ENCODE data around the gene SULT4A1. TPM values are rescaled to one million over a fixed set of nuclear protein-coding genes. Genes with fewer than 3 reads are reported as not detected.

The SULT4A1 gene
- total RNA-seq, 1 experiment from 2014 or later, result 12.6 TPM

DNA sequence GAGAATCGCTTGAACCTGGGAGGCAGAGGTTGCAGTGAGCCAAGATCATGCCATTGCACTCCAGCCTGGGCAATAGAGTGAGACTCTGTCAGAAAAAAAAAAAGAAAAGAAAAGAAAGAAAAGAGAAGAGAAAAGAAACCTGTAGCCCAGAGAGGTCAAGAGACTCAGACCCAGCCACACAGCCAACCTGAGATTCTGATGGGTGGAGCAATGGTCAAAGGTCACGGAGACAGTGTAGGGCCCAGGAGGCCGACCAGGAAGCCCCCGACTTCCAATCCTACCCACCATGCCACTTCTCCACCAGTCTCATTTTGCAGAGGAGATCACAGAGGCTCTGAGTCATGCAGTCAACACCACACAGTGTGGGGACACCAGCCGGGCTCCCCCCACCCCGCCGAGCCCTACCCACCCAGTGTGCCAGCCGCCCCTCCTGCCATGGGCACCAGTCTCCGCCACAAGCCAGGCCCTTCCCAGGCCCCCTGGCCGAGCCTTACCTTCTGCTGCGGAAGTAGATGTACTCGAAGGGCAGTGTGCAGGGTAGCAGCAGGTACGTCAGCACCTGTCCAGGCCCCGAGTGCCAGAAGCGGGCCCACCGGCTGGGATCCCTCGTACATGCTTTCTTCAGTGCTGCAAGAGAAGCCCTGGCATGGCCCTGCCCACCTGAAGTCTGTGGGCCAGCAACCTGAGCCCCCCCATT, 21.6 kb upstream of the SULT4A1 start:
- ChIA-PET CTCF (interaction anchor here (0.6 to 4.5 kb wide), 81 partner anchors 9 to 801 kb away, joined by 3 to 162 read pairs (median 4); partner anchors contain the start of genes EFCAB6, PNPLA3, PNPLA5 and SAMM50), POLR2A (interaction anchor here (0.7 kb wide), 1 partner anchor 16 kb away, joined by 4 read pairs; no protein-coding TSS in a partner anchor)
- Mint-ChIP-seq H3K9me3 (no peaks in the 10 kb centered on the region), H3K36me3 (no peaks in the 10 kb centered on the region; the same call in 1 of the 2 replicates), H3K27ac (no peak overlapping the region), H3K4me3 (no peak overlapping the region), H3K27me3 (ENCODE audit: low read depth) (no peaks in the 10 kb centered on the region), H3K4me1 (peaks cover 4% of the 10 kb centered on the region)
- no peak for ATAC-seq
- DNase-seq (ENCODE audit: low spot score), result no peak
- TF ChIP-seq PRRX2 (CRISPR knock-in tag; IDR thresholded peaks at IDR 0.05) (no peak), FOXP1 (CRISPR knock-in tag; IDR thresholded peaks at IDR 0.05; ENCODE audit: borderline replicate concordance) (no peak), TEAD1 (CRISPR knock-in tag; IDR thresholded peaks at IDR 0.05) (no peak)
- TF ChIP-seq, protein P1, sequence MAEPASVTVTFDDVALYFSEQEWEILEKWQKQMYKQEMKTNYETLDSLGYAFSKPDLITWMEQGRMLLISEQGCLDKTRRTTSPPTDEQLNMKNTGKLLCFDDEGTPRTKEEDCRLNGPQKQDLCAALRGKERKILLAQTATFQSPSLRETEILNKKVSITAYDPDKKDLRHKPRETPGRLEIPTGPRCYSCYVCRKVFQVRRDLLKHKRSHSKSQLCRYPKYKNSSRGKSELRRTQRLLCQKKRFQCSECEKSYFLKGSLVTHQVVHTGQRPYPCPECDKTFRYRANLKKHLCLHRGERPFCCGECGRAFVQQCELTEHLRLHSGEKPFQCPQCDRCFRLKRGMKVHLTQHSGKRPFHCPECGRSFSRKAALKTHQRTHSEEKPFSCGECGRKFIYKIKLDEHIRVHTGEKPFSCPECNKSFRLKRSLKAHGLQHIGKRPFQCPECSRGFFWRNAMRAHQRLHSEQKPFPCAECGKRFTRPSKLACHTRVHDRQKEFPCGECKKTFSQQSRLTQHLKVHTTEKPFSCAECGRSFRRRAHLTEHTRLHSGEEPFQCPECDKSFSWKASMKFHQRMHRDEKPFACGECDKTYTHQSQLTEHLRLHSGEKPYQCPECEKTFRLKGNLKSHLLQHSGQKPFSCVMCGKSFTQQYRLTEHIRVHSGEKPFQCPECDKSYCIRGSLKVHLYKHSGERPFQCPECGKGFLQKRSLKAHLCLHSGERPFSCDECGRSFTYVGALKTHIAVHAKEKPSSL (CRISPR knock-in tag; conservative IDR thresholded peaks at IDR 0.05), result no peak
- TF ChIP-seq, protein P2, sequence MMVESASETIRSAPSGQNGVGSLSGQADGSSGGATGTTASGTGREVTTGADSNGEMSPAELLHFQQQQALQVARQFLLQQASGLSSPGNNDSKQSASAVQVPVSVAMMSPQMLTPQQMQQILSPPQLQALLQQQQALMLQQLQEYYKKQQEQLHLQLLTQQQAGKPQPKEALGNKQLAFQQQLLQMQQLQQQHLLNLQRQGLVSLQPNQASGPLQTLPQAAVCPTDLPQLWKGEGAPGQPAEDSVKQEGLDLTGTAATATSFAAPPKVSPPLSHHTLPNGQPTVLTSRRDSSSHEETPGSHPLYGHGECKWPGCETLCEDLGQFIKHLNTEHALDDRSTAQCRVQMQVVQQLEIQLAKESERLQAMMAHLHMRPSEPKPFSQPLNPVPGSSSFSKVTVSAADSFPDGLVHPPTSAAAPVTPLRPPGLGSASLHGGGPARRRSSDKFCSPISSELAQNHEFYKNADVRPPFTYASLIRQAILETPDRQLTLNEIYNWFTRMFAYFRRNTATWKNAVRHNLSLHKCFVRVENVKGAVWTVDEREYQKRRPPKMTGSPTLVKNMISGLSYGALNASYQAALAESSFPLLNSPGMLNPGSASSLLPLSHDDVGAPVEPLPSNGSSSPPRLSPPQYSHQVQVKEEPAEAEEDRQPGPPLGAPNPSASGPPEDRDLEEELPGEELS (CRISPR knock-in tag; IDR thresholded peaks at IDR 0.05), result no peak
- TF ChIP-seq, protein P3, sequence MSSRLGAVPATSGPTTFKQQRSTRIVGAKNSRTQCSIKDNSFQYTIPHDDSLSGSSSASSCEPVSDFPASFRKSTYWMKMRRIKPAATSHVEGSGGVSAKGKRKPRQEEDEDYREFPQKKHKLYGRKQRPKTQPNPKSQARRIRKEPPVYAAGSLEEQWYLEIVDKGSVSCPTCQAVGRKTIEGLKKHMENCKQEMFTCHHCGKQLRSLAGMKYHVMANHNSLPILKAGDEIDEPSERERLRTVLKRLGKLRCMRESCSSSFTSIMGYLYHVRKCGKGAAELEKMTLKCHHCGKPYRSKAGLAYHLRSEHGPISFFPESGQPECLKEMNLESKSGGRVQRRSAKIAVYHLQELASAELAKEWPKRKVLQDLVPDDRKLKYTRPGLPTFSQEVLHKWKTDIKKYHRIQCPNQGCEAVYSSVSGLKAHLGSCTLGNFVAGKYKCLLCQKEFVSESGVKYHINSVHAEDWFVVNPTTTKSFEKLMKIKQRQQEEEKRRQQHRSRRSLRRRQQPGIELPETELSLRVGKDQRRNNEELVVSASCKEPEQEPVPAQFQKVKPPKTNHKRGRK (CRISPR knock-in tag; IDR thresholded peaks at IDR 0.05; ENCODE audit: borderline replicate concordance), result no peak
- TF ChIP-seq, protein P4, sequence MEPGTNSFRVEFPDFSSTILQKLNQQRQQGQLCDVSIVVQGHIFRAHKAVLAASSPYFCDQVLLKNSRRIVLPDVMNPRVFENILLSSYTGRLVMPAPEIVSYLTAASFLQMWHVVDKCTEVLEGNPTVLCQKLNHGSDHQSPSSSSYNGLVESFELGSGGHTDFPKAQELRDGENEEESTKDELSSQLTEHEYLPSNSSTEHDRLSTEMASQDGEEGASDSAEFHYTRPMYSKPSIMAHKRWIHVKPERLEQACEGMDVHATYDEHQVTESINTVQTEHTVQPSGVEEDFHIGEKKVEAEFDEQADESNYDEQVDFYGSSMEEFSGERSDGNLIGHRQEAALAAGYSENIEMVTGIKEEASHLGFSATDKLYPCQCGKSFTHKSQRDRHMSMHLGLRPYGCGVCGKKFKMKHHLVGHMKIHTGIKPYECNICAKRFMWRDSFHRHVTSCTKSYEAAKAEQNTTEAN (CRISPR knock-in tag; IDR thresholded peaks at IDR 0.05), result no peak
- TF ChIP-seq, protein P5, sequence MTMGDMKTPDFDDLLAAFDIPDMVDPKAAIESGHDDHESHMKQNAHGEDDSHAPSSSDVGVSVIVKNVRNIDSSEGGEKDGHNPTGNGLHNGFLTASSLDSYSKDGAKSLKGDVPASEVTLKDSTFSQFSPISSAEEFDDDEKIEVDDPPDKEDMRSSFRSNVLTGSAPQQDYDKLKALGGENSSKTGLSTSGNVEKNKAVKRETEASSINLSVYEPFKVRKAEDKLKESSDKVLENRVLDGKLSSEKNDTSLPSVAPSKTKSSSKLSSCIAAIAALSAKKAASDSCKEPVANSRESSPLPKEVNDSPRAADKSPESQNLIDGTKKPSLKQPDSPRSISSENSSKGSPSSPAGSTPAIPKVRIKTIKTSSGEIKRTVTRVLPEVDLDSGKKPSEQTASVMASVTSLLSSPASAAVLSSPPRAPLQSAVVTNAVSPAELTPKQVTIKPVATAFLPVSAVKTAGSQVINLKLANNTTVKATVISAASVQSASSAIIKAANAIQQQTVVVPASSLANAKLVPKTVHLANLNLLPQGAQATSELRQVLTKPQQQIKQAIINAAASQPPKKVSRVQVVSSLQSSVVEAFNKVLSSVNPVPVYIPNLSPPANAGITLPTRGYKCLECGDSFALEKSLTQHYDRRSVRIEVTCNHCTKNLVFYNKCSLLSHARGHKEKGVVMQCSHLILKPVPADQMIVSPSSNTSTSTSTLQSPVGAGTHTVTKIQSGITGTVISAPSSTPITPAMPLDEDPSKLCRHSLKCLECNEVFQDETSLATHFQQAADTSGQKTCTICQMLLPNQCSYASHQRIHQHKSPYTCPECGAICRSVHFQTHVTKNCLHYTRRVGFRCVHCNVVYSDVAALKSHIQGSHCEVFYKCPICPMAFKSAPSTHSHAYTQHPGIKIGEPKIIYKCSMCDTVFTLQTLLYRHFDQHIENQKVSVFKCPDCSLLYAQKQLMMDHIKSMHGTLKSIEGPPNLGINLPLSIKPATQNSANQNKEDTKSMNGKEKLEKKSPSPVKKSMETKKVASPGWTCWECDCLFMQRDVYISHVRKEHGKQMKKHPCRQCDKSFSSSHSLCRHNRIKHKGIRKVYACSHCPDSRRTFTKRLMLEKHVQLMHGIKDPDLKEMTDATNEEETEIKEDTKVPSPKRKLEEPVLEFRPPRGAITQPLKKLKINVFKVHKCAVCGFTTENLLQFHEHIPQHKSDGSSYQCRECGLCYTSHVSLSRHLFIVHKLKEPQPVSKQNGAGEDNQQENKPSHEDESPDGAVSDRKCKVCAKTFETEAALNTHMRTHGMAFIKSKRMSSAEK (CRISPR knock-in tag; IDR thresholded peaks at IDR 0.05; ENCODE audit: borderline replicate concordance), result no peak

DNA sequence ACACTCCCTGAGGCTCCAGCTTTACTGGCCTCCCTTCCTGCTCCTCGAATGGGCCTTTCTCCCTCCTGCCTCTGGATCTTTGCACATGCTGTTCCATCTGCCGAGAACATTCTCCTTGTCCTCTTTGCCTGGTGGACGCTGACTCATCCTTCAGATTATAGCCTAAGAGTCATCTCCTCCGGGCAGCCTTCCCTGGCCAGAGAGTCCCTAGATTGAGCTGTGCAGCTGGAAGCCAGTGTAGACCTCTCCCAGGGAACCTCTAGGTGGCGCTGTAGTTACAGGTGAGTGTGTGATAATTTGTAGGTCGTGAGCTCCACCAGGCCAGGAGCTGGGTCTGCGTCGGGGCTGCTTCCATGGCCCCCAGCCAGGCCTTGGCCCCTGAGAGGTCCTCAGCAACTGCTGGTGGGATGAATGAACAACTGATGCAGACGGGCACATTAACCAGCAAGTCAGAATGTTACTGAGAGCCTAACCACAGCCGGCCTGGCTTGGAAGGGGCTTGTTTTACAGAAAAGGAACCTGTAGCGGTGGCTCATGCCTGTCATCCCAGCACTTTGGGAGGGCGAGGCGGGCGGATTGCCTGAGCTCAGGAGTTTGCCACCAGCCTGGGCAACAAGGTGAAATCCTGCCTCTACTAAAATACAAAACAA, 20.8 kb upstream of the SULT4A1 start:
- Mint-ChIP-seq H3K36me3 (no peaks in the 10 kb centered on the region; the same call in 1 of the 2 replicates), H3K4me1 (peaks cover 4% of the 10 kb centered on the region), H3K27ac (no peak overlapping the region), H3K4me3 (no peak overlapping the region), H3K9me3 (no peaks in the 10 kb centered on the region), H3K27me3 (ENCODE audit: low read depth) (no peaks in the 10 kb centered on the region)
- CTCF ChIA-PET, result interaction anchor here (0.6 to 4.5 kb wide), 73 partner anchors 9 to 801 kb away, joined by 3 to 162 read pairs (median 4); partner anchors contain the start of genes EFCAB6, PNPLA3, PNPLA5 and SAMM50
- DNase-seq (ENCODE audit: low spot score) (peak; percentile 78), ATAC-seq (peak; percentile 93)
- POLR2A ChIA-PET, result interaction anchor here (0.5 to 0.7 kb wide), 3 partner anchors 15 to 103 kb away, joined by 4 read pairs; no protein-coding TSS in a partner anchor
- TF ChIP-seq RELA (CRISPR knock-in tag; IDR thresholded peaks at IDR 0.05; ENCODE audit: borderline replicate concordance), result peak; percentile 44; the same call in 1 of the 2 replicates
- no peak for TF ChIP-seq MYBL2 (CRISPR knock-in tag; IDR thresholded peaks at IDR 0.05)
- TF ChIP-seq, protein P6, sequence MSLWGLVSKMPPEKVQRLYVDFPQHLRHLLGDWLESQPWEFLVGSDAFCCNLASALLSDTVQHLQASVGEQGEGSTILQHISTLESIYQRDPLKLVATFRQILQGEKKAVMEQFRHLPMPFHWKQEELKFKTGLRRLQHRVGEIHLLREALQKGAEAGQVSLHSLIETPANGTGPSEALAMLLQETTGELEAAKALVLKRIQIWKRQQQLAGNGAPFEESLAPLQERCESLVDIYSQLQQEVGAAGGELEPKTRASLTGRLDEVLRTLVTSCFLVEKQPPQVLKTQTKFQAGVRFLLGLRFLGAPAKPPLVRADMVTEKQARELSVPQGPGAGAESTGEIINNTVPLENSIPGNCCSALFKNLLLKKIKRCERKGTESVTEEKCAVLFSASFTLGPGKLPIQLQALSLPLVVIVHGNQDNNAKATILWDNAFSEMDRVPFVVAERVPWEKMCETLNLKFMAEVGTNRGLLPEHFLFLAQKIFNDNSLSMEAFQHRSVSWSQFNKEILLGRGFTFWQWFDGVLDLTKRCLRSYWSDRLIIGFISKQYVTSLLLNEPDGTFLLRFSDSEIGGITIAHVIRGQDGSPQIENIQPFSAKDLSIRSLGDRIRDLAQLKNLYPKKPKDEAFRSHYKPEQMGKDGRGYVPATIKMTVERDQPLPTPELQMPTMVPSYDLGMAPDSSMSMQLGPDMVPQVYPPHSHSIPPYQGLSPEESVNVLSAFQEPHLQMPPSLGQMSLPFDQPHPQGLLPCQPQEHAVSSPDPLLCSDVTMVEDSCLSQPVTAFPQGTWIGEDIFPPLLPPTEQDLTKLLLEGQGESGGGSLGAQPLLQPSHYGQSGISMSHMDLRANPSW (CRISPR knock-in tag; conservative IDR thresholded peaks at IDR 0.05; ENCODE audit: low read depth), result no peak
- no peak for TF ChIP-seq CREB1 (CRISPR knock-in tag; IDR thresholded peaks at IDR 0.05)
- TF ChIP-seq, protein P7, sequence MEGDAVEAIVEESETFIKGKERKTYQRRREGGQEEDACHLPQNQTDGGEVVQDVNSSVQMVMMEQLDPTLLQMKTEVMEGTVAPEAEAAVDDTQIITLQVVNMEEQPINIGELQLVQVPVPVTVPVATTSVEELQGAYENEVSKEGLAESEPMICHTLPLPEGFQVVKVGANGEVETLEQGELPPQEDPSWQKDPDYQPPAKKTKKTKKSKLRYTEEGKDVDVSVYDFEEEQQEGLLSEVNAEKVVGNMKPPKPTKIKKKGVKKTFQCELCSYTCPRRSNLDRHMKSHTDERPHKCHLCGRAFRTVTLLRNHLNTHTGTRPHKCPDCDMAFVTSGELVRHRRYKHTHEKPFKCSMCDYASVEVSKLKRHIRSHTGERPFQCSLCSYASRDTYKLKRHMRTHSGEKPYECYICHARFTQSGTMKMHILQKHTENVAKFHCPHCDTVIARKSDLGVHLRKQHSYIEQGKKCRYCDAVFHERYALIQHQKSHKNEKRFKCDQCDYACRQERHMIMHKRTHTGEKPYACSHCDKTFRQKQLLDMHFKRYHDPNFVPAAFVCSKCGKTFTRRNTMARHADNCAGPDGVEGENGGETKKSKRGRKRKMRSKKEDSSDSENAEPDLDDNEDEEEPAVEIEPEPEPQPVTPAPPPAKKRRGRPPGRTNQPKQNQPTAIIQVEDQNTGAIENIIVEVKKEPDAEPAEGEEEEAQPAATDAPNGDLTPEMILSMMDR (IDR thresholded peaks at IDR 0.05), result peak; percentile 91
- TF ChIP-seq, protein P8, sequence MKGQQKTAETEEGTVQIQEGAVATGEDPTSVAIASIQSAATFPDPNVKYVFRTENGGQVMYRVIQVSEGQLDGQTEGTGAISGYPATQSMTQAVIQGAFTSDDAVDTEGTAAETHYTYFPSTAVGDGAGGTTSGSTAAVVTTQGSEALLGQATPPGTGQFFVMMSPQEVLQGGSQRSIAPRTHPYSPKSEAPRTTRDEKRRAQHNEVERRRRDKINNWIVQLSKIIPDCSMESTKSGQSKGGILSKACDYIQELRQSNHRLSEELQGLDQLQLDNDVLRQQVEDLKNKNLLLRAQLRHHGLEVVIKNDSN (CRISPR knock-in tag; IDR thresholded peaks at IDR 0.05), result no peak

Measured in WTC11 (cell line).